IgD-negative memory B cell (primary cell): Measurements from ENCODE around the gene FBXO36. TPM values are rescaled to one million over a fixed set of nuclear protein-coding genes. Genes with fewer than 3 reads are reported as not detected.
A peak's percentile ranks its signal among the peaks of the same experiment; 100 is the strongest.

Experiments used
- H3K27ac Mint-ChIP-seq, 3 donors: one replicate each; pipeline ENCODE4 v1.8.0; 2020 to 2022; ENCODE audit warnings: mild to moderate bottlenecking in 3 of 3, mixed read lengths in 3 of 3, moderate library complexity in 1 of 3
- H3K27me3 Mint-ChIP-seq: one replicate; pipeline ENCODE4 v1.8.0; 2021; ENCODE audit warnings: mixed read lengths
- H3K36me3 Mint-ChIP-seq: one replicate; pipeline ENCODE4 v1.8.0; 2020; ENCODE audit warnings: mild to moderate bottlenecking, mixed read lengths
- H3K4me1 Mint-ChIP-seq, 3 donors: one replicate each; pipeline ENCODE4 v1.8.0; 2020 to 2022; ENCODE audit warnings: mixed read lengths in 3 of 3, mild to moderate bottlenecking in 1 of 3
- H3K4me3 Mint-ChIP-seq, 4 donors: one replicate each; pipeline ENCODE4 v1.8.0; 2020 to 2022; ENCODE audit warnings: mild to moderate bottlenecking in 4 of 4, mixed read lengths in 4 of 4, moderate library complexity in 3 of 4
- H3K9me3 Mint-ChIP-seq, 3 donors: one replicate each; pipeline ENCODE4 v1.8.0; 2020 to 2021; ENCODE audit warnings: mixed read lengths in 3 of 3, mild to moderate bottlenecking in 1 of 3
- polyA plus RNA-seq: library from polyadenylated mRNA; unstranded; fragments of 300-500 nt; fragmentation: Illumina TruSeq; gene quantifications from one replicate; pipeline ENCODE4 v1.2.3, GENCODE V29; 2021

Gene FBXO36
- polyA plus RNA-seq, 1 donor from 2014 or later: 0.63 TPM

- Mint-ChIP-seq H3K4me1 (no peaks in the 10 kb centered on the region), H3K9me3 (no peaks in the 10 kb centered on the region), H3K27ac (no peak overlapping the region), H3K36me3 (no peaks in the 10 kb centered on the region), H3K27me3 (no peaks in the 10 kb centered on the region), H3K4me3 (no peak overlapping the region)
These were observed 49.0 kb downstream of the FBXO36 start for GRCh38 chr2:229971298-229971790.

- Mint-ChIP-seq H3K27me3 (no peaks in the 10 kb centered on the region), H3K27ac (no peak overlapping the region), H3K4me1 (no peaks in the 10 kb centered on the region), H3K9me3 (no peaks in the 10 kb centered on the region), H3K36me3 (peaks cover 4% of the 10 kb centered on the region), H3K4me3 (no peak overlapping the region)
These were observed 52.0 kb downstream of the FBXO36 start for GRCh38 chr2:229974266-229974665.

- H3K36me3 Mint-ChIP-seq: peaks cover 4% of the 10 kb centered on the region
- no peaks in the 10 kb centered on the region for H3K27me3 Mint-ChIP-seq
- H3K9me3 Mint-ChIP-seq: no peaks in the 10 kb centered on the region
- H3K4me3 Mint-ChIP-seq: no peak overlapping the region
- H3K27ac Mint-ChIP-seq: no peak overlapping the region
- H3K4me1 Mint-ChIP-seq: no peaks in the 10 kb centered on the region
These were observed 58.3 kb downstream of the FBXO36 start for GRCh38 chr2:229980431-229981184.

GRCh38 chr2:229993236-229993635, 70.9 kb downstream of the FBXO36 start:
- Mint-ChIP-seq H3K4me1 (peaks cover 0 to 5% (median 4%) of the 10 kb centered on the region in 3 donors), H3K9me3 (peaks cover 0 to 3% (median 0%) of the 10 kb centered on the region in 3 donors), H3K27ac (no peak overlapping the region), H3K36me3 (peaks cover 4% of the 10 kb centered on the region), H3K4me3 (no peak overlapping the region), H3K27me3 (no peaks in the 10 kb centered on the region)

GRCh38 chr2:229996320-229996719, 74.0 kb downstream of the FBXO36 start:
- H3K4me3 Mint-ChIP-seq: no peak overlapping the region
- H3K9me3 Mint-ChIP-seq: peaks cover 0 to 3% (median 0%) of the 10 kb centered on the region in 3 donors
- H3K36me3 Mint-ChIP-seq: peaks cover 4% of the 10 kb centered on the region
- no peak overlapping the region for H3K27ac Mint-ChIP-seq
- H3K27me3 Mint-ChIP-seq: no peaks in the 10 kb centered on the region
- peaks cover 8 to 13% (median 8%) of the 10 kb centered on the region in 3 donors for H3K4me1 Mint-ChIP-seq

- Mint-ChIP-seq H3K27me3 (no peaks in the 10 kb centered on the region), H3K9me3 (no peaks in the 10 kb centered on the region), H3K36me3 (peaks cover 2% of the 10 kb centered on the region), H3K4me3 (no peak overlapping the region), H3K4me1 (peaks cover 8 to 13% (median 11%) of the 10 kb centered on the region in 3 donors), H3K27ac (no peak overlapping the region)
These were observed 75.3 kb downstream of the FBXO36 start for GRCh38 chr2:229997565-229997964.

GRCh38 chr2:230000118-230000841, 78.0 kb downstream of the FBXO36 start:
- Mint-ChIP-seq H3K4me1 (peaks cover 8 to 13% (median 11%) of the 10 kb centered on the region in 3 donors), H3K4me3 (peak overlapping the region; percentile 5 to 69 (median 60)), H3K36me3 (peaks cover 2% of the 10 kb centered on the region), H3K27me3 (no peaks in the 10 kb centered on the region), H3K27ac (peak overlapping the region; percentile 12 to 52 (median 39)), H3K9me3 (no peaks in the 10 kb centered on the region)

GRCh38 chr2:230007931-230008707, 85.8 kb downstream of the FBXO36 start:
- Mint-ChIP-seq H3K4me3 (peak overlapping the region in 1 of 4 donors; percentile 23), H3K36me3 (no peaks in the 10 kb centered on the region), H3K4me1 (peaks cover 3 to 6% (median 4%) of the 10 kb centered on the region in 3 donors), H3K27me3 (no peaks in the 10 kb centered on the region), H3K9me3 (no peaks in the 10 kb centered on the region), H3K27ac (no peak overlapping the region)

- peaks cover 3 to 6% (median 4%) of the 10 kb centered on the region in 3 donors for H3K4me1 Mint-ChIP-seq
- no peak overlapping the region for H3K27ac Mint-ChIP-seq
- H3K36me3 Mint-ChIP-seq: no peaks in the 10 kb centered on the region
- H3K4me3 Mint-ChIP-seq: no peak overlapping the region
- H3K9me3 Mint-ChIP-seq: no peaks in the 10 kb centered on the region
- no peaks in the 10 kb centered on the region for H3K27me3 Mint-ChIP-seq
These were observed 86.4 kb downstream of the FBXO36 start for GRCh38 chr2:230008708-230009066.

GRCh38 chr2:230010501-230010900, 88.2 kb downstream of the FBXO36 start:
- H3K27ac Mint-ChIP-seq: no peak overlapping the region

GRCh38 chr2:230011617-230012016, 89.3 kb downstream of the FBXO36 start:
- Mint-ChIP-seq H3K4me3 (no peak overlapping the region), H3K27me3 (no peaks in the 10 kb centered on the region), H3K27ac (peak overlapping the region in 1 of 3 donors; percentile 27), H3K9me3 (peaks cover 0 to 3% (median 0%) of the 10 kb centered on the region in 3 donors), H3K4me1 (peaks cover 3 to 6% (median 4%) of the 10 kb centered on the region in 3 donors), H3K36me3 (peaks cover 7% of the 10 kb centered on the region)

More at GRCh38 chr2:230010501-230010900, 88.2 kb downstream of the FBXO36 start:
- peaks cover 7% of the 10 kb centered on the region for H3K36me3 Mint-ChIP-seq
- H3K4me3 Mint-ChIP-seq: no peak overlapping the region
- peaks cover 3 to 6% (median 4%) of the 10 kb centered on the region in 3 donors for H3K4me1 Mint-ChIP-seq
- H3K9me3 Mint-ChIP-seq: no peaks in the 10 kb centered on the region
- H3K27me3 Mint-ChIP-seq: no peaks in the 10 kb centered on the region

GRCh38 chr2:230012267-230012884, 90.1 kb downstream of the FBXO36 start:
- Mint-ChIP-seq H3K4me3 (no peak overlapping the region), H3K4me1 (peaks cover 3 to 6% (median 4%) of the 10 kb centered on the region in 3 donors), H3K27me3 (no peaks in the 10 kb centered on the region), H3K9me3 (peaks cover 0 to 3% (median 0%) of the 10 kb centered on the region in 3 donors), H3K36me3 (peaks cover 7% of the 10 kb centered on the region), H3K27ac (peak overlapping the region in 1 of 3 donors; percentile 27)

- no peaks in the 10 kb centered on the region for H3K4me1 Mint-ChIP-seq
- no peak overlapping the region for H3K27ac Mint-ChIP-seq
- H3K36me3 Mint-ChIP-seq: peaks cover 7% of the 10 kb centered on the region
These were observed 94.5 kb downstream of the FBXO36 start for GRCh38 chr2:230016844-230017243.

GRCh38 chr2:230018153-230018552, 95.8 kb downstream of the FBXO36 start:
- H3K27ac Mint-ChIP-seq: no peak overlapping the region
- peaks cover 0 to 3% (median 0%) of the 10 kb centered on the region in 3 donors for H3K9me3 Mint-ChIP-seq
- H3K4me3 Mint-ChIP-seq: no peak overlapping the region
- H3K27me3 Mint-ChIP-seq: no peaks in the 10 kb centered on the region
- H3K4me1 Mint-ChIP-seq: no peaks in the 10 kb centered on the region
- peaks cover 7% of the 10 kb centered on the region for H3K36me3 Mint-ChIP-seq

More at GRCh38 chr2:230016844-230017243, 94.5 kb downstream of the FBXO36 start:
- H3K9me3 Mint-ChIP-seq: peaks cover 0 to 3% (median 0%) of the 10 kb centered on the region in 3 donors
- no peak overlapping the region for H3K4me3 Mint-ChIP-seq
- H3K27me3 Mint-ChIP-seq: no peaks in the 10 kb centered on the region
